ENCODE results near the gene SVEP1.

Gene SVEP1

DNA sequence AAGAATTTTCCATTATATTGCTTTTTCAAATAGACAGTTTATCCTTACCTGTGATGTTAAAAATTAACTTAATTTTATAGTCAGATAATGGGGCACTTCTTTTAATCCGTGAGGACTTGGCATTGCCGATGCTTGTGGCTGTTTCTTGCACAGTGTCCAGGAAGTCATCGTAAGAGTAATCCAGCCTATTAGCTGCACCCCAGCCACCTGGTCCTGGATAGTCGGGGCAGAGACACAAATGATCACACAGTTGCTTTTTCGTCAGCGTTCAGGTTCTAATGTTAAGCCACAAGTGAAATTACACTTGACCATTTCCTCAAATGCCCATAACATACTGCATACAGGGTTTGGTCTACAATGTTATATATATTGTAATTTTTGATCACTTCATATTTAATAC, 107.4 kb downstream of the SVEP1 start:
- ChIA-PET CTCF (interaction anchor here (1.3 kb wide), 1 partner anchor 44 kb away, joined by 4 read pairs; no protein-coding TSS in a partner anchor), POLR2A (no interaction called here)
- TF ChIP-seq SP7 (tag by site-specific recombination; IDR thresholded peaks at IDR 0.05): no peak
- TF ChIP-seq ZNF138 (tag by site-specific recombination; IDR thresholded peaks at IDR 0.05; ENCODE audit: borderline replicate concordance): no peak
- TF ChIP-seq, protein P1, sequence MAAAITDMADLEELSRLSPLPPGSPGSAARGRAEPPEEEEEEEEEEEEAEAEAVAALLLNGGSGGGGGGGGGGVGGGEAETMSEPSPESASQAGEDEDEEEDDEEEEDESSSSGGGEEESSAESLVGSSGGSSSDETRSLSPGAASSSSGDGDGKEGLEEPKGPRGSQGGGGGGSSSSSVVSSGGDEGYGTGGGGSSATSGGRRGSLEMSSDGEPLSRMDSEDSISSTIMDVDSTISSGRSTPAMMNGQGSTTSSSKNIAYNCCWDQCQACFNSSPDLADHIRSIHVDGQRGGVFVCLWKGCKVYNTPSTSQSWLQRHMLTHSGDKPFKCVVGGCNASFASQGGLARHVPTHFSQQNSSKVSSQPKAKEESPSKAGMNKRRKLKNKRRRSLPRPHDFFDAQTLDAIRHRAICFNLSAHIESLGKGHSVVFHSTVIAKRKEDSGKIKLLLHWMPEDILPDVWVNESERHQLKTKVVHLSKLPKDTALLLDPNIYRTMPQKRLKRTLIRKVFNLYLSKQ (tag by site-specific recombination; IDR thresholded peaks at IDR 0.05; ENCODE audit: borderline replicate concordance): no peak
- no peak for TF ChIP-seq KLF8 (tag by site-specific recombination; IDR thresholded peaks at IDR 0.05)
- TF ChIP-seq ZNF248 (tag by site-specific recombination; IDR thresholded peaks at IDR 0.05): no peak
- TF ChIP-seq ZNF350 (tag by site-specific recombination; IDR thresholded peaks at IDR 0.05): no peak
- TF ChIP-seq ZFHX2 (tag by site-specific recombination; conservative IDR thresholded peaks at IDR 0.05): no peak
- no peak for TF ChIP-seq ZNF341 (tag by site-specific recombination; IDR thresholded peaks at IDR 0.05; ENCODE audit: low read depth)
- TF ChIP-seq, protein P2, sequence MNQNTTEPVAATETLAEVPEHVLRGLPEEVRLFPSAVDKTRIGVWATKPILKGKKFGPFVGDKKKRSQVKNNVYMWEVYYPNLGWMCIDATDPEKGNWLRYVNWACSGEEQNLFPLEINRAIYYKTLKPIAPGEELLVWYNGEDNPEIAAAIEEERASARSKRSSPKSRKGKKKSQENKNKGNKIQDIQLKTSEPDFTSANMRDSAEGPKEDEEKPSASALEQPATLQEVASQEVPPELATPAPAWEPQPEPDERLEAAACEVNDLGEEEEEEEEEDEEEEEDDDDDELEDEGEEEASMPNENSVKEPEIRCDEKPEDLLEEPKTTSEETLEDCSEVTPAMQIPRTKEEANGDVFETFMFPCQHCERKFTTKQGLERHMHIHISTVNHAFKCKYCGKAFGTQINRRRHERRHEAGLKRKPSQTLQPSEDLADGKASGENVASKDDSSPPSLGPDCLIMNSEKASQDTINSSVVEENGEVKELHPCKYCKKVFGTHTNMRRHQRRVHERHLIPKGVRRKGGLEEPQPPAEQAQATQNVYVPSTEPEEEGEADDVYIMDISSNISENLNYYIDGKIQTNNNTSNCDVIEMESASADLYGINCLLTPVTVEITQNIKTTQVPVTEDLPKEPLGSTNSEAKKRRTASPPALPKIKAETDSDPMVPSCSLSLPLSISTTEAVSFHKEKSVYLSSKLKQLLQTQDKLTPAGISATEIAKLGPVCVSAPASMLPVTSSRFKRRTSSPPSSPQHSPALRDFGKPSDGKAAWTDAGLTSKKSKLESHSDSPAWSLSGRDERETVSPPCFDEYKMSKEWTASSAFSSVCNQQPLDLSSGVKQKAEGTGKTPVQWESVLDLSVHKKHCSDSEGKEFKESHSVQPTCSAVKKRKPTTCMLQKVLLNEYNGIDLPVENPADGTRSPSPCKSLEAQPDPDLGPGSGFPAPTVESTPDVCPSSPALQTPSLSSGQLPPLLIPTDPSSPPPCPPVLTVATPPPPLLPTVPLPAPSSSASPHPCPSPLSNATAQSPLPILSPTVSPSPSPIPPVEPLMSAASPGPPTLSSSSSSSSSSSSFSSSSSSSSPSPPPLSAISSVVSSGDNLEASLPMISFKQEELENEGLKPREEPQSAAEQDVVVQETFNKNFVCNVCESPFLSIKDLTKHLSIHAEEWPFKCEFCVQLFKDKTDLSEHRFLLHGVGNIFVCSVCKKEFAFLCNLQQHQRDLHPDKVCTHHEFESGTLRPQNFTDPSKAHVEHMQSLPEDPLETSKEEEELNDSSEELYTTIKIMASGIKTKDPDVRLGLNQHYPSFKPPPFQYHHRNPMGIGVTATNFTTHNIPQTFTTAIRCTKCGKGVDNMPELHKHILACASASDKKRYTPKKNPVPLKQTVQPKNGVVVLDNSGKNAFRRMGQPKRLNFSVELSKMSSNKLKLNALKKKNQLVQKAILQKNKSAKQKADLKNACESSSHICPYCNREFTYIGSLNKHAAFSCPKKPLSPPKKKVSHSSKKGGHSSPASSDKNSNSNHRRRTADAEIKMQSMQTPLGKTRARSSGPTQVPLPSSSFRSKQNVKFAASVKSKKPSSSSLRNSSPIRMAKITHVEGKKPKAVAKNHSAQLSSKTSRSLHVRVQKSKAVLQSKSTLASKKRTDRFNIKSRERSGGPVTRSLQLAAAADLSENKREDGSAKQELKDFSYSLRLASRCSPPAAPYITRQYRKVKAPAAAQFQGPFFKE (tag by site-specific recombination; IDR thresholded peaks at IDR 0.05; ENCODE audit: borderline replicate concordance): no peak
- TF ChIP-seq, protein P3, sequence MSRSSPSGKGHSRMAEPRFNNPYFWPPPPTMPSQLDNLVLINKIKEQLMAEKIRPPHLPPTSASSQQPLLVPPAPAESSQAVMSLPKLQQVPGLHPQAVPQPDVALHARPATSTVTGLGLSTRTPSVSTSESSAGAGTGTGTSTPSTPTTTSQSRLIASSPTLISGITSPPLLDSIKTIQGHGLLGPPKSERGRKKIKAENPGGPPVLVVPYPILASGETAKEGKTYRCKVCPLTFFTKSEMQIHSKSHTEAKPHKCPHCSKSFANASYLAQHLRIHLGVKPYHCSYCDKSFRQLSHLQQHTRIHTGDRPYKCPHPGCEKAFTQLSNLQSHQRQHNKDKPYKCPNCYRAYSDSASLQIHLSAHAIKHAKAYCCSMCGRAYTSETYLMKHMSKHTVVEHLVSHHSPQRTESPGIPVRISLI (tag by site-specific recombination; IDR thresholded peaks at IDR 0.05): no peak
- TF ChIP-seq ZNF658 (tag by site-specific recombination; IDR thresholded peaks at IDR 0.05): no peak
- Histone ChIP-seq H3K36me3 (ENCODE audit: control insufficient read depth in 2 of 2, insufficient read depth in 1 of 2, low read length in 2 of 2) (no peaks in the 10 kb centered on the region), H3K4me1 (ENCODE audit: control insufficient read depth, insufficient read depth, low read length) (no peaks in the 10 kb centered on the region), H3K9me3 (ENCODE audit: control insufficient read depth, insufficient read depth, low read depth, low read length) (no peaks in the 10 kb centered on the region), H3K27ac (ENCODE audit: extremely low read depth, low read depth, low read length) (no peak overlapping the region), H3K4me3 (ENCODE audit: low read depth, low read length) (no peak overlapping the region)

DNA sequence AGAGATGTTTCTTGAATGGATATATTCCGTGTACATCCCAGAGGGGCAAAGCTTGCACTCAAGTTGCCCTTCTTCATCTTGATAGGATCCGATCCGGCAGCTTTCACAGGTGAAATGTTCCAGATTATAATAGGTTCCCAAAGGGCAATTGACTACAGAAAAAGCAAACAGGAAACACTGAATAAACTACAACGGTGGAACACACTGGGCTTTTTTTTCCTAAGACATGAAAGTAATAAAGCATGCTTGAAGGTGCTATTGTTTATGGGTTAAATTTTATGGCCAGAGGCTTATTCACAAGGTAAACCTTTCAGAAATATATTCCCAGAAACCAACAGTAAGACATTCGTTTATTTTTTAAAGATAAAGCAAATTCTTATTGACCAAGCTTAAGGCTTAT, 110.6 kb downstream of the SVEP1 start:
- no peak overlapping the region for H3K4me3 ChIP-seq (ENCODE audit: low read depth, low read length)
- ChIA-PET POLR2A (no interaction called here), CTCF (interaction anchor here (0.5 kb wide), 1 partner anchor 1131 kb away, joined by 4 read pairs; no protein-coding TSS in a partner anchor)
- H3K4me1 ChIP-seq (ENCODE audit: control insufficient read depth, insufficient read depth, low read length): no peaks in the 10 kb centered on the region
- TF ChIP-seq ZNF140 (tag by site-specific recombination; IDR thresholded peaks at IDR 0.05): no peak
- TF ChIP-seq ZNF654 (tag by site-specific recombination; IDR thresholded peaks at IDR 0.05; ENCODE audit: low read depth): no peak
- TF ChIP-seq ZBTB17 (tag by site-specific recombination; IDR thresholded peaks at IDR 0.05): no peak
- TF ChIP-seq ZNF501 (tag by site-specific recombination; IDR thresholded peaks at IDR 0.05): no peak
- no peak for TF ChIP-seq MEIS1 (CRISPR knock-in tag; IDR thresholded peaks at IDR 0.05; ENCODE audit: borderline replicate concordance)
- no peak for TF ChIP-seq ZNF354C (tag by site-specific recombination; IDR thresholded peaks at IDR 0.05; ENCODE audit: borderline replicate concordance, low read depth)
- TF ChIP-seq ZNF530 (tag by site-specific recombination; IDR thresholded peaks at IDR 0.05; ENCODE audit: low read depth): no peak
- TF ChIP-seq ZNF600 (tag by site-specific recombination; IDR thresholded peaks at IDR 0.05): no peak
- TF ChIP-seq, protein P4, sequence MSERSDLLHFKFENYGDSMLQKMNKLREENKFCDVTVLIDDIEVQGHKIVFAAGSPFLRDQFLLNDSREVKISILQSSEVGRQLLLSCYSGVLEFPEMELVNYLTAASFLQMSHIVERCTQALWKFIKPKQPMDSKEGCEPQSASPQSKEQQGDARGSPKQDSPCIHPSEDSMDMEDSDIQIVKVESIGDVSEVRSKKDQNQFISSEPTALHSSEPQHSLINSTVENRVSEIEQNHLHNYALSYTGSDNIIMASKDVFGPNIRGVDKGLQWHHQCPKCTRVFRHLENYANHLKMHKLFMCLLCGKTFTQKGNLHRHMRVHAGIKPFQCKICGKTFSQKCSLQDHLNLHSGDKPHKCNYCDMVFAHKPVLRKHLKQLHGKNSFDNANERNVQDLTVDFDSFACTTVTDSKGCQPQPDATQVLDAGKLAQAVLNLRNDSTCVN (tag by site-specific recombination; optimal IDR thresholded peaks at IDR 0.05): no peak
- no peak for TF ChIP-seq ZNF571 (tag by site-specific recombination; IDR thresholded peaks at IDR 0.05)
- TF ChIP-seq ZNF544 (tag by site-specific recombination; IDR thresholded peaks at IDR 0.05): no peak
- H3K36me3 ChIP-seq (ENCODE audit: control insufficient read depth in 2 of 2, insufficient read depth in 1 of 2, low read length in 2 of 2): no peaks in the 10 kb centered on the region
- H3K9me3 ChIP-seq (ENCODE audit: control insufficient read depth, insufficient read depth, low read depth, low read length): no peaks in the 10 kb centered on the region
- H3K27ac ChIP-seq (ENCODE audit: extremely low read depth, low read depth, low read length): no peak overlapping the region
